Neuronal stem cell (in vitro differentiated cells): ENCODE results near the gene AATK.
A peak's percentile ranks its signal among the peaks of the same experiment; 100 is the strongest.
"Not testable (repeated sequence)": the region's sequence is repeated elsewhere in the genome, so short reads cannot be mapped to it uniquely, and the experiment has no call there.

Source experiments
- DNase-seq: peaks from one replicate; pipeline ENCODE4 v3.0.0-alpha.2; 2013; ENCODE audit warnings: low spot score
- H2AFZ ChIP-seq: one replicate; pipeline ENCODE4 v1.6.1; 2013; ENCODE audit warnings: mild to moderate bottlenecking, low read length, inconsistent platforms
- H2AK5ac ChIP-seq: 2 replicates; pipeline ENCODE4 v1.6.1; 2013; ENCODE audit warnings: low read depth, mild to moderate bottlenecking, inconsistent platforms, low read length, moderate library complexity, mixed read lengths
- H2BK120ac ChIP-seq: 2 replicates; pipeline ENCODE4 v1.6.1; 2013; ENCODE audit warnings: low read depth, mild to moderate bottlenecking, inconsistent platforms, low read length, moderate library complexity, mixed read lengths
- H2BK12ac ChIP-seq: one replicate; pipeline ENCODE4 v1.6.1; 2013; ENCODE audit warnings: low read length, inconsistent platforms
- H2BK15ac ChIP-seq: 2 replicates; pipeline ENCODE4 v1.6.1; 2013; ENCODE audit warnings: mild to moderate bottlenecking, low read length, inconsistent platforms, mixed read lengths
- H2BK5ac ChIP-seq: one replicate; pipeline ENCODE4 v1.6.1; 2013; ENCODE audit warnings: inconsistent platforms, mild to moderate bottlenecking, low read length, moderate library complexity
- H3K14ac ChIP-seq: one replicate; pipeline ENCODE4 v1.6.1; 2013; ENCODE audit warnings: low read length, inconsistent platforms
- H3K18ac ChIP-seq: 2 replicates; pipeline ENCODE4 v1.6.1; 2013; ENCODE audit warnings: low read length, inconsistent platforms
- H3K23ac ChIP-seq: 2 replicates; pipeline ENCODE4 v1.6.1; 2013; ENCODE audit warnings: low read depth, mild to moderate bottlenecking, mixed read lengths, low read length, inconsistent platforms; ENCODE audit not compliant: poor library complexity
- H3K27ac ChIP-seq: replicated peaks from 3 replicates; pipeline ENCODE4 v1.5.1; 2013; ENCODE audit warnings: low read length, inconsistent platforms
- H3K27me3 ChIP-seq, 3 experiments: 2 replicates each; pipeline ENCODE4 v1.6.1; 2013; ENCODE audit warnings: low read length in 3 of 3, mild to moderate bottlenecking in 2 of 3, inconsistent platforms in 1 of 3, low read depth in 1 of 3, mixed read lengths in 1 of 3, moderate library complexity in 1 of 3; ENCODE audit not compliant: control insufficient read depth in 3 of 3, insufficient read depth in 3 of 3
- H3K36me3 ChIP-seq, 2 donors: replicated peaks in 1 of 2; 2 replicates each; pipeline ENCODE4 v1.6.1; 2013; ENCODE audit warnings: low read length in 2 of 2; ENCODE audit not compliant: control insufficient read depth in 2 of 2, insufficient read depth in 2 of 2
- H3K4ac ChIP-seq: 2 replicates; pipeline ENCODE4 v1.6.1; 2013; ENCODE audit warnings: inconsistent platforms, mild to moderate bottlenecking, low read length, moderate library complexity
- H3K4me1 ChIP-seq, 2 donors: 1 replicate in 1 of 2; 2 replicates in 1 of 2; pipeline ENCODE4 v1.6.1; 2013; ENCODE audit warnings: low read length in 2 of 2, low read depth in 1 of 2; ENCODE audit not compliant: control insufficient read depth in 2 of 2, insufficient read depth in 1 of 2
- H3K4me2 ChIP-seq: one replicate; pipeline ENCODE4 v1.6.1; 2013; ENCODE audit warnings: mild to moderate bottlenecking, low read length, inconsistent platforms; ENCODE audit not compliant: insufficient read depth, poor library complexity, severe bottlenecking
- H3K4me3 ChIP-seq, 2 donors: 2 replicates each; pipeline ENCODE4 v1.5.1; 2013; ENCODE audit warnings: low read length in 2 of 2, mild to moderate bottlenecking in 2 of 2, inconsistent platforms in 1 of 2, moderate library complexity in 1 of 2
- H3K79me1 ChIP-seq: one replicate; pipeline ENCODE4 v1.6.1; 2013; ENCODE audit warnings: low read depth, mild to moderate bottlenecking, inconsistent platforms, low read length, moderate library complexity
- H3K9ac ChIP-seq: one replicate; pipeline ENCODE4 v1.6.1; 2013; ENCODE audit warnings: mild to moderate bottlenecking, low read depth, low read length, inconsistent platforms; ENCODE audit not compliant: poor library complexity
- H3K9me3 ChIP-seq, 2 donors: replicated peaks in 1 of 2; 2 replicates each; pipeline versions ENCODE3 to v1.6.1; 2013; ENCODE audit warnings: low read length in 2 of 2, mild to moderate bottlenecking in 2 of 2, inconsistent platforms in 1 of 2, low read depth in 1 of 2, mixed read lengths in 1 of 2, moderate library complexity in 1 of 2; ENCODE audit not compliant: control insufficient read depth in 2 of 2, insufficient read depth in 1 of 2
- H4K8ac ChIP-seq: one replicate; pipeline ENCODE4 v1.6.1; 2013; ENCODE audit warnings: low read depth, mild to moderate bottlenecking, inconsistent platforms, low read length, moderate library complexity
- H4K91ac ChIP-seq: one replicate; pipeline ENCODE4 v1.6.1; 2013; ENCODE audit warnings: low read length, low read depth, mild to moderate bottlenecking, inconsistent platforms; ENCODE audit not compliant: poor library complexity
- WGBS, 2 donors: extraction: QIAGEN DNeasy Blood & Tissue Kit; methylation state at CpG; one replicate each; pipeline ENCODE4 v1.1.7; 2013; ENCODE audit warnings: missing lambda C conversion rate in 2 of 2, mixed read lengths in 1 of 2; ENCODE audit not compliant: insufficient read length in 2 of 2, insufficient replicate concordance in 1 of 2; ENCODE audit errors: extremely low coverage in 2 of 2; 5-methylcytosine and 5-hydroxymethylcytosine counted together

The AATK gene

GRCh38 chr17:81081222-81082176 is 84.5 kb downstream of the AATK start:
- peak overlapping the region; percentile 57 for H3K18ac ChIP-seq
- H3K4me1 ChIP-seq, result peaks cover 0 to 7% of the 10 kb centered on the region in 2 donors
- H3K4me2 ChIP-seq, result no peak overlapping the region
- H3K27me3 ChIP-seq, result no peaks in the 10 kb centered on the region
- no peak overlapping the region for H3K27ac ChIP-seq
- H3K9me3 ChIP-seq, result no peaks in the 10 kb centered on the region
- H3K36me3 ChIP-seq, result peaks cover 20 to 37% of the 10 kb centered on the region in 2 donors
- no peak overlapping the region for H3K4ac ChIP-seq
- peak overlapping the region; percentile 56 for H3K14ac ChIP-seq
- H3K23ac ChIP-seq, result peak overlapping the region; percentile 43
- WGBS, 2 donors, result no CpG with 5 or more reads among the region's 33 CpGs
- H4K8ac ChIP-seq, result no peak overlapping the region
- H2AK5ac ChIP-seq, result peak overlapping the region; percentile 93
- no peak overlapping the region for H2BK15ac ChIP-seq
- no peak overlapping the region for H4K91ac ChIP-seq
- H2BK5ac ChIP-seq, result peak overlapping the region; percentile 66
- no peak for DNase-seq
- no peak overlapping the region for H2AFZ ChIP-seq
- H3K9ac ChIP-seq, result peak overlapping the region; percentile 72
- H3K4me3 ChIP-seq, result no peak overlapping the region
- no peak overlapping the region for H2BK120ac ChIP-seq
- H2BK12ac ChIP-seq, result no peak overlapping the region
- peaks cover 15% of the 10 kb centered on the region for H3K79me1 ChIP-seq

DNA sequence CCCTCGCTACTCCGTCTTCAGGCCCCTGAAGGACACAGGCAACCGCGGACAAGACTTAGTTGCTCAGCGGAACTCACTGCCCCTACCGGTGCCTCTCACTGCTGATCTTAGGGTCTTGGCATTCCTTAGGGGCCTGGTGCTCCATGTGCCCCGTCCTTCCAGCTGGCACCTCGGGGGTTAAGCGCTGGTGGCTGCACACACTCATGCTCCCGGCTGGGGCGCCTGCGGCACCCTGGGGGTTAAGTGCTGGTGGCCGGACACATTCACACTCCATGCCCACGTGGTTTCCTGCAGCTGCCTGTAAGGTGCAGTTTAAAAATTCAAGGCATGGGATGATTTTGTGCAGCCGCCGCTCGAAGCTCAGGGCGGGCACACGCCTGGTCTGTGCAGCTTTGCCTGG is 86.0 kb downstream of the AATK start:
- H3K27ac ChIP-seq, result no peak overlapping the region
- H3K14ac ChIP-seq, result peak overlapping the region; percentile 98
- no peak overlapping the region for H4K8ac ChIP-seq
- peak overlapping the region; percentile 35 for H2BK5ac ChIP-seq
- H2BK120ac ChIP-seq, result no peak overlapping the region
- no peak overlapping the region for H2AFZ ChIP-seq
- no peak overlapping the region for H2AK5ac ChIP-seq
- no peak for DNase-seq
- no peak overlapping the region for H3K4me3 ChIP-seq
- peak overlapping the region; percentile 71 for H3K18ac ChIP-seq
- H2BK15ac ChIP-seq, result no peak overlapping the region
- peaks cover 0 to 11% of the 10 kb centered on the region in 2 donors for H3K4me1 ChIP-seq
- no peak overlapping the region for H4K91ac ChIP-seq
- no peaks in the 10 kb centered on the region for H3K27me3 ChIP-seq
- no peak overlapping the region for H2BK12ac ChIP-seq
- no peak overlapping the region for H3K4ac ChIP-seq
- H3K9ac ChIP-seq, result no peak overlapping the region
- no peaks in the 10 kb centered on the region for H3K9me3 ChIP-seq
- no CpG with 5 or more reads among the region's 19 CpGs for WGBS, 2 donors
- H3K79me1 ChIP-seq, result peaks cover 10% of the 10 kb centered on the region
- H3K4me2 ChIP-seq, result no peak overlapping the region
- H3K36me3 ChIP-seq, result peaks cover 13 to 29% of the 10 kb centered on the region in 2 donors
- no peak overlapping the region for H3K23ac ChIP-seq

DNA sequence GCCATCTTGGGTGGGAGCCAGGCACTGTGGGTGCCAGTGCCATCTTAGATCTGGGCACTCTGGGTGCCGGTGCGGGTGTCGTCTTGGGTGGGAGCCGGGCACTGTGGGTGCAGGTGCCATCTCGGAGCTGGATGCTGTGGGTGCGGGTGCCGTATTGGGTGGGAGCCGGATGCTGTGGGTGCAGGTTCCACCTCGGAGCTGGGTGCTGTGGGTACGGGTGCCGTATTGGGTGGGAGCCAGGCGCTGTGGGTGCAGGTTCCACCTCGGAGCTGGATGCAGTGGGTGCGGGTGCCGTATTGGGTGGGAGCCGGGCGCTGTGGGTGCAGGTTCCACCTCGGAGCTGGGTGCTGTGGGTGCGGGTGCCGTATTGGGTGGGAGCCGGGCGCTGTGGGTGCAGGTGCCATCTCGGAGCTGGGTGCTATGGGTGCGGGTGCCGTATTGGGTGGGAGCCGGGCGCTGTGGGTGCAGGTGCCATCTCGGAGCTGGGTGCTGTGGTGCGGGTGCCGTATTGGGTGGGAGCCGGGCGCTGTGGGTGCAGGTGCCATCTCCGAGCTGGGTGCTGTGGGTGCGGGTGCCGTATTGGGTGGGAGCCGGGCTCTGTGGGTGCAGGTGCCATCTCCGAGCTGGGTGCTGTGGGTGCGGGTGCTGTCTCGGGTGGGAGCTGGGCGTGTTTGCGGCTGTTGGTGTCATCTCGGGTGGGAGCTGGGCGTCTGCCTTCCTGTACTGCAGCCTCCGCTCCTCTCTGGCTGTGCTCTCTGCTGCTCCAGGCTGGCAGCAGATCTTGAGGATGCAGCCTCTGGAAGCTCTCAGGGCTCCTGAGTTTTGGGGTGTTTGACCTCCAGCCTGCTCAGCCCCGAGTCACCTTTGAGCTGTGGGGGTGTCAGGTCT is 87.8 kb downstream of the AATK start:
- H3K4me2 ChIP-seq, H3K79me1 ChIP-seq, H3K27me3 ChIP-seq, H4K8ac ChIP-seq, H2BK5ac ChIP-seq, DNase-seq, H2BK120ac ChIP-seq, H3K14ac ChIP-seq, H3K4me3 ChIP-seq, H2AFZ ChIP-seq, H2AK5ac ChIP-seq, H2BK15ac ChIP-seq, H3K23ac ChIP-seq, H3K4ac ChIP-seq, H3K9ac ChIP-seq, H3K9me3 ChIP-seq, H3K27ac ChIP-seq, H4K91ac ChIP-seq, H2BK12ac ChIP-seq: not testable (repeated sequence)
- Histone ChIP-seq H3K4me1 (peaks cover 0 to 19% of the 10 kb centered on the region in 2 donors), H3K36me3 (peaks cover 17 to 18% of the 10 kb centered on the region in 2 donors), H3K18ac (peak overlapping the region; percentile 48)
- WGBS, 2 donors, result no CpG with 5 or more reads among the region's 45 CpGs
